HG03196 (cell line): ENCODE data around the gene MOB3A.

Experiments used
- ATAC-seq: cut with Tn5 transposase; IDR thresholded peaks from one replicate; pipeline ENCODE4 v1.9.1; 2021; ENCODE audit not compliant: unreplicated experiment

MOB3A gene

DNA sequence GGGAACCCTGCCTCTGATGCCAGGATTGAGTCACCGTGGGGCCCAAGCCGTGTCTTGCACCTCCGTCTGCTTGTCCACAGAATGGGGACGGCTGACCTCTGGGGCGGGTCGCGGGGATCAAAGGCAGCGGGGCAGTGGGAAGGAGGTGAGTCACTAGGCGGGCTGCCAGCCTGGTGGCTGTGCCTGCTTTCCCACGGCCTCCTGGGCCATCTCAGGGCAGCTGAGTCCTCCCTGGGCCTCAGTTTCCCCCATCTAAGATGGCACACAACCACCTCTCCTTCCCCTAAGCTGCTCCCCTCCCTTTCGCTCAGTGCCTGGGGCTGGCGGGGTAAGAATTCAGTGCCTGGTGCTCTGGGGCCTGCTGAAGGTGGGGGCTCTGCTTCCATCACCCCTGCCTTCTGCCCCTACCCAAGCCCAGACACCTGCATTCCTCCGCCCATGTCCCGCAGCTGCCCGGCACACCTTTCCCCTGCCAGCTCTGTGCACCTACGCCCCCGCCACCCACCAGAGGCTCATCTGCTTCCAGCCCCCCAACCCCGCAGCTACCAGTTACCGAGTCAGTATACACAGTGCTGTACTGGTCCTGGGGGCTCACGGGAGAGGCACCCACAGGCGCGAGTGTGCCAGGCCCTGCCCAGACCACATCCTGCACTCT lies 48.5 kb downstream of the MOB3A start:
- ATAC-seq = no peak

DNA sequence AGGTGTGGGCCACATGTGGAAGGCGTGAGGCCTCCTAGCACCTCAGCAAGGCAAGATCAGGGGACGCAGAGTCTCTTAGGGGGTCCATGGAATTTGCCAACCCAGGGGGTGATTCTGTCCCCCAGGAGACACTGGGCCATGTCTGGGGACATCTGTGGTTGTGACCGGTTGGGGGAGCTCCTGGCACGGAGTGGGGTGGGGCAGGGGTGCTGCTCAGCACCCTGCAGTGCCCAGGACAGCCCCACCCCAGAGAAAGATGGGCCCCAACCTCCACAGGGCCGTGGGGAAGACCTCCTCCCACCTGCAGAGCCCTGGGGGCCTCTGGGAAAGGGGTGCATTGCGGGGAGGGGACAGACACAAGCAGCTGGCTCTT lies 49.1 kb downstream of the MOB3A start:
- no peak for ATAC-seq

DNA sequence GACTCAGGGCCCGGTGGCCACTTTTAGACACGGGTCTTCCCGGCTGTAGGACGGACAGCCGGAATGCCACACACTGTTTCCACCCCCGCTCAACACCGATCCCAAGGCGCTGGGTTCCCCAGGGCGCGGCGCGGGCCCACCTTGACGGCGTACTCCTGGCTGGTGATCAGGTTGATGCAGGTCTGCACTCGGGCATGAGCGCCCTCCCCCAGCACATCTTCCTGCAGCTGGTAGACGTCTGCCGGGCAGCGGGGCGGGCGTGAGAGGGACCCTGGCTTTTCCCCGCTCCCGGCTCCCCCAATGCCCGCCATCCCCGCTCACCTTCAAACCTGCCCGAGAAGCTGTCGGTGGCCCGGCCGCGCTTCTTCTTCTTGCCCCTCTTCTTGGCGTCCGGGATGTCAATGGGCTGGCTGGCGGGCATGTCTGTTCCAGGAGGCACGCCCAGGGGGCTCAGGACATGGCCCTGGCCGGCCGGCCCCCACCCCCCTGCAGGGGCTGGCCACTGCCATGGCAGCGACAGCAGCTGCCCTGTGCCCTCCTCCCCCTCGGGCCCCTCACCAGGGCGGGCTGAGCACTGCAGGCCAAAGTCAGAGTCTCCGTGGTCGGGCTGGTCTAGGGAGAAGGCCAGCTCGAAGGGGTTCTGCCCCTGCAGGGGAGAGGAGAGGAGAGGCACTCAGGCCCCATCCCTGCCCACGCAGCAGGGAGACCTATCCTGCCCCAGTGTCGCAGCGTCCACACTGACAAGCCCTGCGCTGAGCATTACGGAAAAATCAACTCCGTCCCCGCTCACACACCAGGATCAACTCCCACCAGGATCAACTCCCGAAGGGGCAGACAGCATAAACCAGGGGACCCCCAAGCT lies 49.8 kb downstream of the MOB3A start:
- no peak for ATAC-seq

DNA sequence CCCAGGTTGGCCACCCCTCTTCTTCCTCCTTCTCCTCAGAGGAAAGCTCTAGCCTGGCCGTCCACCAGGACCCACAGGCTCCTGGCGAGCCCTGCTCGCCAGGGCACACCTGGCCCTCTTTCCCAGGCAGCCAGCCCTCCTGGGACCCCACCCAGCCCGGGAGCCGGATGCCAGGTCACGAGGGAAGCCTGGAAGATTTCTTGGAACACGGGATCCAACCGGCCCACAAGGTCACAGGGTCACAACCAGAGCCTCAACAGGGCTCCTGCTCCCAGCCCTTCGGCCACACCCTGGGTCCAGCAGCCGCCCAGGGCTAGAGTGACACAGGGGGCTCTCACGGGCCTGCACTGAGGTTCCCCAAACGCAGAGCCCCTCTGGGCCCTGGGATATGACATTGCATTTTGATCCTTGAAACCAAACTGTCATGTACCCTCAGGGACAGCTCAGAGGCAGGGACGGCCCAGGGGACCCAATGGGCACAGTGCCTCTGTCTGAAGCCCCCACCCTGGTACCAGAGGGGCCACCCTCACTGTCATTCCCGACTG lies 50.6 kb downstream of the MOB3A start:
- ATAC-seq = no peak

DNA sequence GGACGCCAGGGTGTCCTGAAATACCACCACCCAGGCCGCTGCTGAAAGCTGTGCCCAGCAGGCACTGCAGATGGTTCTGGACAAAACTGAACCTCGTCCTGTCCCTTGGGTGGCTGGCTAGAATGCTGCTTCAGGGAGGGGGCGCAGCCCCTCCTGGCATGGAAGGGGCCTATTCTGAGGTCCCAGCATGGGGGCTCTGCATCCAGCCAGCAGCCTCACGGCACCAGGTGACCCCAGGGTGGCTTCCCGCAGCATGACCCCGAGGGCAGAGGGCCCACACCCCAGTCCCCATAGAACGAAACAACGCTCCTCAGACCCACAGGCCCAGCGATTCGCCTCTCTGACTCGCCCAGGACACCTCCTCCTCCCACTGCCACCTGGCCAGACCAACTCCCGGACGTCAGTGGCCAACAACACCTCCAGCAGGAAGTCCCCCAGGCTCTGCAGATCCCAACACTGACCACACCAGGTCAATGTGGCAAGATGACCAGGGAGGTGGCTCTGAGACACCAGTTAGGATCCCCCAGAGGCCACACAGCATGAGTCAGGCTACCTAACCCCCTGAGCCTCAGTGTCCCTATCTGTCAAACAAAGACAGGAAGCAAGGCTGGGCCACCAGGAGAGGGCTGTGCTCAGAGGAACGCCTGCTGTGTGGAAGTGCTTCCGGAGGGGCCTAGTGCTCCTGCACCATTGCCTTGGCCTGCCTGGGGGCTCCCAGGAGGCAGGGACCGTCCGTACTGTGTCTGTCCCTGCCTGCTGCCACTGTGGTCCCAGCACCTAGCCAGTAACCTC lies 51.2 kb downstream of the MOB3A start:
- no peak for ATAC-seq

DNA sequence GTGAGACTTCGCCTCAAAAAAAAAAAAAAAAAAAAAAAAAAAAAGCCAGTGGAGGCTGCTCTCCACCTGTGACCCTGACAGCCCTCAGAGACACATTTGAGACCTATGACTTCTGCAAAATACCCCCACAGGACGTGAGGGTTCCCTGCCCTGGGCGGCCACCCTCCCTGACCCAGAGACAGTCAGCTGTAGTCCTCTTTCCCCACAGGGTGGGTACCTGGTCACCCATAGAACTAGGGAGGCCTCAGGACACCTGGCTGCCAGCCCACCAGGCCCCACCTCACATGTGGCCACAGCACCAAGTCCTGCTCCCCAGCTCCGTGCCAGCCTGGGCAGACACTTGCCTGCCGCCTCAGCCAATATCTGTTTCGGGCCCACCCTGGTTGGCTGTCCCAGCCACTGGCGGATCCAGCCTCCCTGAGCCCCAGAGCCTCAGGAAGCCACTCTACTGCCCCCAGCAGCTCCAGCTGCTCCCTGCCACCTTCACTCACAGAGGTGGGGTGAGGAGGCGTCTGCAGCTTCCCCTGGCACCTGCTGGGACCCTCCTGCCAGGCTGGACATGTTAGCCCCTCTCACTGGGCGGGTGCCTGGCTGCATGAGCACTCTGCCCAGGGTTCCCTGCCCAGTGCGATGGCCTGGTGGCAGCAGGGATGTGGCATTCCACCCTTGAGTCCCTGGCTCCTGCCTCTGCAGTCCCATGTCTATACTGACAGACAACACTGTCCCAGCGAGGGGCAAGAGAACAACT lies 52.0 kb downstream of the MOB3A start:
- no peak for ATAC-seq

DNA sequence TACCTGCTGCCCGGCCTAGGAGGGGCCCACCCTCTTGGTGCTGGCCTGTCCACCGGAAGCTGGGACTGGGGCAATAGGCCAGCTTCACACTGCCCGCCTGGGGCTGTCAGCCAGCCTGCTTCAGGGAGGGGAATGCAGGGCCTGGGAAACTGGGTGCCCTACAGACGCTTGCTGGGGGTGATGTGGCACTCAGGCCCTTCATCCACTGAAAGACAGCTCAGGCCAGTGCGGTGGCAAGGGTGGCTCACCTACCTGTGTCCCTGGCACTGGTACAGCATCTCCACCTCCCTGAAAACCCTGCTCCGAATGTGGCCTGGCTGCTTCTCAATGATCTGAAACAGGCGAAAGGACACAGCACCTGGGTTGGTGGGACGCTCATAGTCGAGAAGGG lies 52.9 kb downstream of the MOB3A start:
- ATAC-seq = no peak

DNA sequence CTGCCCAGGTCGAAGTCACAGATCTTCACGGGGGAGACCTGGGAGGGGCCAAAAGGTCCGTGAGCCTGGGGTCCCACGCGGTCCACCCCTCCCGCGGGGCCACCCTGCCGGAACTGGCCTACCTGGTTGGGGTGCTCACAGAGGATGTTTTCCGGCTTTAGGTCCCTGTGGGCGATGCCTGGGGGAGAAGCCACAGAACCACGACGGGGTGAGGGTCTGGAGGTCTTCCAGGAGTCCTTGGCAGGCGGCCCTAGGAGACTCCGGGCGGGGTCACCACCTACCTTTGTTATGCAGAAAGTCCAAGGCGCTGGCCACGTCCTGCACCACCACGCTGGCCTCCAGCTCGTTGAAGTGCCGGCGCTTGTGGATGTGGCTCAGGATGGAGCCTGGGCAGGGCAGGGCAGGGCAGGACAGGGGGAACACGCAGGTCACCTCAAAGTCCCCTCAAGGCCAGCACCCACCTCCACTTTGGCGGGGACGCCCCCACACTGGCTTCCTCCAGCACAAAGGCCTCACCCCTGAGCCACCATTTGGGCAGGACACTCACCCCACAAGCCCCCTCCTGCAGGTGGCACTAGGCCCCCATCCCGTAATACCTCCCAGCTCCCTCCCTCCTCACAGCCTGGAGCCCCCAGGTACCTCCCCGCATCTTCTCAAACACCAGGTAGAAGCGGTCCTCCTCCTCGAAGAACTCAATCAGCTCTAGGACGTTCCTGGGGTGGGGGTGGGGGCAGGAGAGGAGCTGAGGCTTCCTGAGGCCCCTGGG lies 53.5 kb downstream of the MOB3A start:
- peak; percentile 12 for ATAC-seq

DNA sequence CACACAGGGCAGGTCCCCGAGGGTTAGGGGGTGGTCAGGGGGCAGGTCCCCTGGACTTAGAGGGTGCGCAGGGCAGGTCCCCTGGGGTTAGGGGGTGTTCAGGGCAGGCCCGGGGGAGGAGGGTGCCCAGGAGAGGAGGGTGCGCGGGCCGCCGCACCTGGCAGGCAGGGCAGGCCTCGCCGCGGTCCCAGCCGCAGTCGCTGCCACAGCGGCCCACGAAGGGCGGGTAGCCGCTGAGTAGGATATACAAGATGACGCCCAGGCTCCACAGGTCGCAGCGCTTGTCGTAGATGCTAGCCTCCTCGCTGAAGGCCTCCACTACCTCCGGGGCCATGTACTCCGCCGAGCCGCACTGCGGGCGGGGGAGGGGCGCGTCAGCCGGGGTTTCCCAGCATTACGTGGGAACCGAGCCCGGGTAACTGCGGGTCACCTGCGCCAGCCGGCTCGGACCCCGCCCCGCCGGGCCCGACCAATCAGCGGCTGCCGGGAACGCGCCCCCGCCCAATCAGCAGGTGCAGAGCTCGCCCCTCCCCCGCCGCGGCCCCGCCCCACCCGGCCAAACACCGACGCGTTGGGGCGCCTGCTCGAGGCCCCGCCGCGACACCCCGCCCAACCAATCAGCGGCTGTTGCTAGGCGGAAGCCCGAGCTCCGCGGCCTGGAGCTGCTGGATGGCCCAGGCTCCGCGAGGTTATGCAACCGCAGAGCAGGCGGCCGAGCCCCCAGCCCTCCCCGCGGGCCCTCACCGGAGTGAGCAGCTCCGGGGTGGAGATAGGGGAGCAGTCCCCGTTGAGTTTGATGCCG lies 54.2 kb downstream of the MOB3A start:
- ATAC-seq = peak; percentile 37

DNA sequence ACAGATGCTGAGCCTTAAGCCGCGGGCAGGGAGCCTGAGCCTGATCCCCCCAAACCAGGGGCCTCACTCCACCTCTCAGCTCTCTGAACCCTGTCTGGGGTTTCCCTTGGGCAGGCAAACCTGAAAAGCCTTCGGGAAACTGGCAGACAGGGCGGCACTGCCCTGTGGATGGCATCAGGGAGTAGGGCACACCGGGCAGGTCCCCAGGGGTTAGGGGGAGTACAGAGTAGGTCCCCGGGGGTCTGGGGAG lies 54.8 kb downstream of the MOB3A start:
- ATAC-seq = no peak

DNA sequence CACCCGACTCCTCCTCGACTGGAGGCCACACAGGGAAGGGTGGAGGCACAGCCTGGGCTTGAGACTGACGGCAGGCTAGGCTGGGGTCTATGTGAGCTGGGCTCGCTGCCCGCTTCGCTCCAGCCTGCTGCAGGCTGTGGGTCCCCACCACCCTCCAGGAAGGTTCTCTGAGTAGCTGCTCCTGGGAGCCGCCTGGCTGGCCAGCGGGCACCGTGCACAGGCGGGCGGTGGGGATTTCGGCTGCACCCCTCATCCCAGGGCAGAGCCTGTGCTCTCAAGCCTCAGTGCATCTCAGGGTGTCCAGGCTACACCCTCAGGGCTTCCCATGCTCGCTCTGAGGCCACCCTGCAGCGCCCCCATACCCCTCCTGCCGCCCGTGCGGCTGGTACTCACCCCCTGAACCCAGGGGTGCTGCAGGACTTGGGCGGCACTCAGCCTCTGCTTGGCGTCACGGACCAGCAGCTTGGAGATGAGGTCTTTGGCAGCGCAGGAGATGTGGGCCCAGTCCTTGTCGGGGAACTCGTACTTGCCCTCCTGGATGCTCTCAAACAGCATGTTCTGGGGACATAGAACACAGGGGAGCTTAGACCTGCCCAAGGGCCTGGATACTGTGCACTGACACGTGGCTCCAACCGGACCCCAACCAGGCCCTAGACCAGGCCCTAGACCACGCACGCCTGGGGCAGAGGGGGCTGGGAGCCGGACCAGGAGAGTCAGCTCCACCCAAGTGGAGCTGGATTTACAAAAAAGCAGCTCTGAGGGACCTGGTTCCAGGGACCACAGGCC lies 55.3 kb downstream of the MOB3A start:
- no peak for ATAC-seq

DNA sequence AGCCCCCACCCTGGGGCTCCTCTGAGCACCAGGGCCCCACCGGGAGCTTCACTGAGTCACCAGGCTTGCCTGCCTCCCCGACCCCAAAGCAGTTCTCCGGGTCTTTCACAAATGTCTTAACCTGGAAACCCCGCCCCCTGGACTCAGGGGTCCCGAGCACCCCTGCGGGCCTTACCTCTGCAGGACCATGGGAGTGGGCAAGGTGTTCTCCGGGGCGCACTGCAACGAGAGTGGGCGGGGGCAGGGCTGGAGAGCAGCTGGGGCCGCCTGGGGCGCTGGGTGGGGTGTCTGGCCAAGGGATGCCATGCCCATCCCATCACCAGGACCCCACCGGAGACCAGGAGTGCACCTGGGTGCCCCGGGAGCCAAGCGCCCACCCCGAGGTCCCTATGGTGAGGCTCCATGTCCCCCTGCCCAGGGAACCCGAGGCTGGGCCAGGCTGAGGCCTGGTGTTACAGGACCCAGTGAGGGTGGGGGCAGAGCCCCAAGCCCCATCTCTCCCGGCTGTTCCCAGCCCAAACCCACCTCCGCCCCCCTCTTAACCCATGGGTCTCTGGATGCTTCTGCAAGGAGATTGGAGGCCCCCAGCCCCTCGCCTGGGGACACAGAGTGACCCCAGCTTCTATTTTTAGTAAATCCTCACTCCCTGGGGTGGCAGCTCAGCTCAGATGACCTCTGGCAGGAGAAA lies 56.0 kb downstream of the MOB3A start:
- no peak for ATAC-seq

DNA sequence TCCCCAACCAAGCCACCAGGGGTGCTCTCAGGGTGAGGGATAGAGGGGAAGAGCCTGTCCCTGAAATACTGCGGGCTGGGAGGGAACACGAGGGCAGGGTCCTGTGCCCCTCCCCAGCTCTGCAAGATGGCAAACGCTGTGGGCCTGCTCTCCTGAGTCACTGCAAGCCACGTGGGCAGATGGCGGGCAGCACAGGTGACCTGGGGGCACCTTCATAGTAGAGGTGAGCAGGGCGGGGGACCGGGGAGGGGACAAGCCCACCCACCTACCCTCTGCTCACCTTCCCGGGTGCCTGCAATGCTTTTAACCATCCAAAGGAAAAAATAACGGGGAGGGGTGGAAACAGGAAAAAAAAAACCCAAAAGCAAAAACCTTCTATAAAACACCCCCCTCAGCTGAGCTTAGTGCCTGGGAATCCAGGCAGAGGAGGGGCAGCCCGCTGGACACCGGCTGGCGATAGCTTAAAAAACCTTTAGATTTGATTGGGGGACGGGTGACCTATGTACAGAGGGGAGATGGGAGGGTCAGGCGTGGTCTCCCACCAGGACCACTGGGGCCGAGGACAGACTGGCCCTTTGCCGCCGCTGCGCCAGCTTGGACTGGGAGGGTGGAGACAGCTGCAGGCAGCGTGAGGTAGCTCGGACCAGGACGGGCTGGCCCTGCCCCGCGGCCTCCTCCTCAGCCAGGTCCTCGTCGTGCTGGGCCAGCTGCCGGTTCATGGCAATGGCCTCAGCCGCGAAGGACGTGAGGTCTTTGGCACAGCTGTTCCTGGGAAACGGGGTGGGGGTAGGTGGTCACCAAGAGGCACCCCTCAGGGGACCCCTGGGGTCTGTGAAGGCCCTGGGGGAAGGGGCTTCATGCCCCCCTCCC lies 56.8 kb downstream of the MOB3A start:
- no peak for ATAC-seq

DNA sequence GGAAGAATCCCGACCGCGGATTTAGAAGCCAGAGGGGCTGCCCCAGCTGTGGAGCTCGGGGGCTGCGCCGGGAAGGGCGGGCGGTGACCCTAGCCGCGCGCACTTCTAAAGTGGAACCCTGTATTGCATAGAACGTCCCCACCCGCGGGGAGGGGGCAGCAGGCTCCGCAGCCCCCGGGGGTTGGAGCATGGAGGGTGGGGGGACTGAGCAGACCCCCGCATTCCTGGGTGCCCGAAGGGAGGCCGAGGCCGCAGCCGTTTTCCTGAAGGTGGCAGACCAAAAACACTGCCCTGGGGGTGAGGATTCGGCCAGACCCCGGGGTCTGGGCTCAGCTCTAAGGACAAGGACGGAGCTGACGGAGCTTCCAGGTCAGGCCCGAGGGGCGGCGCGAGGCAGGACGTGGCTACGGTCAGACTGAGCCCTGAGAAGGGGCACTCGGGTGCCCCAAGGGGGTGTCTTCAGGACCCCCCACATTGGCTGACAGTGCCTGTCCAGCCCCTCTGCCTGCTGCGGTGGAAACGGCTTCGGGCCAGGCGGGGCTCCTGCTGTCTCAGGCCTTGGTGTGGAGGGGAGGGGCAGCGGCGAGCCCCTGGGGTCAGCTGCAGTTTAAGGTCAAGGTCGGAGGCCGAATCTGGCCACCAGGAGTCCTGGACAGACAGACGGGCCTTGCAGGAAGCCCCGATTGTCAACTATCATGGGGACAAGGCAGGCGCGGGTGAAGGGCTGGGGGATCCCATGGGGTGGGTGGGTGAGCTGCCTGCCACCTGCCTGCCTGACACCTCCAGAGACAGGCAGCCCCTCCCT lies 57.6 kb downstream of the MOB3A start:
- no peak for ATAC-seq

DNA sequence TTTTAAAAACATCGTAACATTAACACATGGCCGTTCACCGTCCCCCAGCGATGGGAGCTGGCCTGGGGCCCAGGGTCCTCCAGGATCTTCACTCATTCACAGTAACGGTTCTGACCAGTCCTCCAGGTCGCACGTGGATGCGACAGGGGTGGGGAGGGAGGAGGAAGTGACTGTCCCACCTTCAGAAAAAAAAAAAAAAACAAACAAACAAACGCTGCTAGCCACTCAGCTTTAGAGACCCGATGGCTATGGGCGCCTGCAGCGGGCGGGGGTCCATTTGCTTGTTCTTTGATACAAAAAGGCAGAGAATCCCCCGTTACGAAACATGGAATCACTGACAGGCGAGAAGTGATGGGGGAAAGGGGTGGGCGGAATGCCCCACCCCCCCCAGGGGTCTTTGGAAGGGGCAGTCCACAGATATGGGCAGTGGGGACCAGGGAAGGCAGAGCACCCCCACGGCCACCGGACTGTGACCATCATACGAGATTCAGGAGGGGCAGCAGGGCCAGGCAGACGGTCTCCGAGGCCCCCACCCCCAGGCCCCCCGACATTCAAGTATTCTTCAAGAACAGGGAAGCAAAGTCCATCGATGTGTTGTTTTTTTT lies 58.4 kb downstream of the MOB3A start:
- ATAC-seq = no peak

DNA sequence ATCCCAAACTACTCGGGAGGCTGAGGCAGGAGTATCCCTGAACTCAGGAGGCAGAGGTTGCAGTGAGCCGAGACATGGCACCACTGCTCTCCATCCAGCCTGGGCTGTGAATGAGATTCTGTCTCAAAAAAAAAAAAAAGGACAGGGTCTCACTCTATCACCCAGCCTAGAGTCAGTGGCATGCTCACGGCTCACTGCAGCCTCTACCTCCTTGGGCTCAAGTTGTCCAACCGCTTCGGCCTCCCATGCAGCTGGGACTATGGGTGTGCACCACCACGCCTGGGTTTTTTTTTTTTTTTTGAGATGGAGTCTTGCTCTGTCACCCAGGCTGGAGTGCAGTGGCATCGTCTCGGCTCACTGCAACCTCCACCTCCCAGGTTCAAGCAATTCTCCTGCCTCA lies 59.7 kb downstream of the MOB3A start:
- no peak for ATAC-seq
